Keratinocyte (primary cell): Measurements from ENCODE around the gene OR1F1. TPM values are rescaled to one million over a fixed set of nuclear protein-coding genes. Genes with fewer than 3 reads are reported as not detected.

Experiments
- DNase-seq: peaks from one replicate; pipeline ENCODE4 v3.0.0-alpha.2; 2011; ENCODE audit warnings: low read depth, missing footprints, low spot score
- FAIRE-seq: peaks from 2 replicates; lab custom pipeline; 2011; peaks lifted over from hg19 to GRCh38; lab: Jason Lieb, UNC
- H2AFZ ChIP-seq: 2 replicates; pipeline ENCODE4 v1.6.0; 2012; ENCODE audit warnings: low read length, control low read depth, inconsistent platforms; ENCODE audit not compliant: control insufficient read depth
- H3K27ac ChIP-seq: 2 replicates; pipeline ENCODE4 v1.5.1; 2011; ENCODE audit warnings: low read length; ENCODE audit not compliant: control insufficient read depth, insufficient read depth
- H3K27me3 ChIP-seq: 3 replicates; pipeline ENCODE4 v1.6.0; 2011; ENCODE audit warnings: low read length; ENCODE audit not compliant: control insufficient read depth, insufficient read depth; ENCODE audit errors: extremely low read depth
- H3K36me3 ChIP-seq, 2 experiments: 2 replicates in 1 of 2; 3 replicates in 1 of 2; pipeline ENCODE4 v1.5.1; 2011; ENCODE audit warnings: low read length in 2 of 2, mild to moderate bottlenecking in 1 of 2; ENCODE audit not compliant: control insufficient read depth in 2 of 2, insufficient read depth in 2 of 2; ENCODE audit errors: extremely low read depth in 1 of 2
- H3K4me1 ChIP-seq: 3 replicates; pipeline ENCODE4 v1.5.1; 2011; ENCODE audit warnings: low read length; ENCODE audit not compliant: control insufficient read depth, insufficient read depth; ENCODE audit errors: extremely low read depth
- H3K4me2 ChIP-seq: 3 replicates; pipeline ENCODE4 v1.6.0; 2011; ENCODE audit warnings: low read depth, low read length; ENCODE audit not compliant: control insufficient read depth, insufficient read depth; ENCODE audit errors: extremely low read depth
- H3K4me3 ChIP-seq, 3 experiments: fragments of 200-600 bp in 1 of 3; sonication (generic) in 1 of 3; 2 replicates in 2 of 3; 3 replicates in 1 of 3; pipeline ENCODE4 v1.5.1; 2011 to 2016; ENCODE audit warnings: low read length in 3 of 3, mild to moderate bottlenecking in 3 of 3, control low read depth in 2 of 3, inconsistent platforms in 1 of 3, low read depth in 1 of 3, mixed read lengths in 1 of 3, mixed run types in 1 of 3, moderate library complexity in 1 of 3; ENCODE audit not compliant: control insufficient read depth in 2 of 3, insufficient read depth in 2 of 3; ENCODE audit errors: extremely low read depth in 1 of 3
- H3K79me2 ChIP-seq: 2 replicates; pipeline ENCODE4 v1.6.0; 2012; ENCODE audit warnings: low read length; ENCODE audit not compliant: control insufficient read depth, insufficient read depth
- H3K9ac ChIP-seq: 3 replicates; pipeline ENCODE4 v1.6.0; 2011; ENCODE audit warnings: low read length; ENCODE audit not compliant: control insufficient read depth, insufficient read depth; ENCODE audit errors: extremely low read depth
- H3K9me1 ChIP-seq: 3 replicates; pipeline ENCODE4 v1.6.0; 2011; ENCODE audit warnings: low read length; ENCODE audit not compliant: control insufficient read depth, insufficient read depth; ENCODE audit errors: extremely low read depth
- H3K9me3 ChIP-seq: 2 replicates; pipeline ENCODE4 v1.5.1; 2012; ENCODE audit warnings: low read depth, low read length; ENCODE audit not compliant: control insufficient read depth
- H4K20me1 ChIP-seq: 3 replicates; pipeline ENCODE4 v1.6.0; 2011; ENCODE audit warnings: low read length; ENCODE audit not compliant: control insufficient read depth, insufficient read depth; ENCODE audit errors: extremely low read depth
- CTCF ChIP-seq, 3 experiments: IDR thresholded peaks in 1 of 3; conservative IDR thresholded peaks in 1 of 3; optimal IDR thresholded peaks in 1 of 3; 2 replicates in 2 of 3; 3 replicates in 1 of 3; pipeline versions ENCODE3 to v1.5.1; 2011; ENCODE audit warnings: low read length in 3 of 3, mild to moderate bottlenecking in 3 of 3, moderate library complexity in 2 of 3, control low read depth in 1 of 3, inconsistent platforms in 1 of 3; ENCODE audit not compliant: insufficient read depth in 2 of 3; ENCODE audit errors: extremely low read depth in 1 of 3
- EZH2 ChIP-seq: IDR thresholded peaks from one replicate; pipeline ENCODE4 v1.6.1; 2012; ENCODE audit warnings: inconsistent platforms, mild to moderate bottlenecking, low read length, moderate library complexity
- dilution Hi-C: fragments of 300-500 bp; cut with MboI; formaldehyde crosslinking; loops from one replicate; pipeline ENCODE4 v1.7.0; 2020; ENCODE audit warnings: low sequenced_read_pairs; ENCODE audit not compliant: extremely low pct_ligation_motif_present
- polyA plus RNA-seq, 5 experiments: library from polyadenylated mRNA; depleted of rRNA in 3 of 5; stranded (reverse) in 3 of 5; stranded (forward) in 1 of 5; unstranded in 1 of 5; fragments of >200 nt; gene quantifications; 1 replicate in 1 of 5; 2 replicates in 3 of 5; 3 replicates in 1 of 5; pipeline versions ENCODE4 v1.2.1 to v1.2.3, GENCODE V29; 2011 to 2012; ENCODE audit warnings: missing spikeins in 2 of 5, low read depth in 1 of 5, low replicate concordance in 1 of 5

OR1F1 gene
- polyA plus RNA-seq, 1 donor (not counting 4 experiments of a cell fraction or from before 2014, with no cell fraction given) = 0.51 TPM

DNA sequence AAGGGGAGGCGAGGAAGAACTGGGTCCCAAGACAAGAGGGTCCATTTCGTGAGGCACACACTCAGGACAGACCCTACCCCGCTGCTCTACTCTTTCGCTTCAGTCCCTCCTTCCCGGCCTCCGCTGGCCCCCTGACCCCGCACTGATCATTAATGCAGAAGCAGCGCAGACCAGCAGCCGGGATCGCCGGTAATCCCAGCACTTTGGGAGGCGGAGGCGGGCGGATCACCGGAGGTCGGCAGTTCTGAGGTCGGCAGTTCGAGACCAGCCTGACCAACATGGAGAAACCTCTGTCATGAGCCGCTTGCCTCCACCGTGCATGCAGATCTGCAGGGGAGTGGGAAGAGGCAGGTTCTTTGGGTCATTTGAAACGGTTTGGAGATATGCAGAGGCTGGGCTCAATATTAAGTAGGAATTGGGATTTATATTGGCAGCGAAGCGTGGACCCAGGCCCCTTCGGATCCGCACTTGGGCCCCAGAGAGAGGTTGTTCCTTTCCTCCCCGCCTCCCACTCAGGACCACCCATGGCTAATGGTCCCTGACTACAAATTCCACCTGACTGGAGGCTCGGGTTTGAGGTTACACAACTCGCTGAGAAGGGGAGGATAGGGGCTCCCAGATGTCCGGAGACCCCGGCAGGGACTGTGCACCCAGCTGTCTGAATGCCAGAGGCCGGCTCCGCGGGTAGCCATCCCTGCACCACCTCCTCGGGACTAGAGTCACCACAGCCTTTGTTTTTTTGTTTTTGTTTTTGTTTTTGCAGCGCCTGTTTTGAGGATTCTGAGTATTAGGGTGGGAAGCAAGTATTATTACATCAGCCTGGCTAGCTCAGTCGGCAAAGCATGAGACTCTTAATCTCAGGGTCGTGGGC, 23.6 kb upstream of the OR1F1 start:
- DNase-seq (no peak), FAIRE-seq (no peak)
- Histone ChIP-seq H3K9me1 (no peaks in the 10 kb centered on the region), H3K27me3 (no peaks in the 10 kb centered on the region), H3K9ac (no peak overlapping the region), H3K4me2 (no peak overlapping the region), H3K9me3 (no peaks in the 10 kb centered on the region), H3K4me3 (no peak overlapping the region), H3K79me2 (no peaks in the 10 kb centered on the region), H4K20me1 (no peaks in the 10 kb centered on the region), H3K4me1 (peaks cover 2% of the 10 kb centered on the region), H3K27ac (no peak overlapping the region), H2AFZ (no peak overlapping the region), H3K36me3 (no peaks in the 10 kb centered on the region)
- TF ChIP-seq EZH2 = no peak
- no peak for TF ChIP-seq CTCF (optimal IDR thresholded peaks at IDR 0.05 in 1 of 3, IDR thresholded peaks at IDR 0.05 in 1 of 3, conservative IDR thresholded peaks at IDR 0.05 in 1 of 3; ENCODE audit: extremely low read depth in 1 of 3, insufficient read depth in 2 of 3, low read length in 3 of 3)
- dilution Hi-C loops = no loop called here

DNA sequence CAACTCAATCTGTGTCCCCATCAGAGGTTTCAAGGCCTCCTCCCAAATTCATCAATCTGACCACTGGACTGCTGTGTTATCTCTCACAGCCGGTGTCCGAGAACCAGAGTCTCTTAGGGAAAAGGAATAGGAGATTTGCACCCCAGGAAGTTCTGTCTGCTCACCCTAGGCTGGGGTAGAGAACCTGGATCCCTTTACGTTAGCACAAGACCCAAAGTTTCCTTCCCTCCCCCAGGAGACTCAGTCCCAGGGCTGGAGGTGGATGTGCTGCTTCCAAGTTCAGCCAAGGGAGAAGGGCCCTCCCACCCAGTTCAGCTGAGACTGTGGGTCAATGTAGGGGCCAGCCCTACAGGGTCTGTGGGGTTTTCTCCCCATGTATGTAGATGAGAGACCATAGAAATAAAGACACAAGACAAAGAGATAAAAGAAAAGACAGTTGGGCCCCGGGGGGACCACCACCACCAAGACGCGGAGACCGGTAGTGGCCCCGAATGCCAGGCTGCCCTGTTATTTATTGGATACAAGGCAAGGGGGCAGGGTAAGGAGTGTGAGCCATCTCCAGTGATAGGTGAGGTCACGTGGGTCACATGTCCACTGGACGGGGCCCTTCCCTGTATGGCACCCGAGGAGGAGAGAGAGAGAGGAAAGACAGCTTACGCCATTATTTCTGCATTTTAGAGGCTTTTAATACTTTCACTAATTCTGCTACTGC, 22.7 kb upstream of the OR1F1 start:
- FAIRE-seq (no peak), DNase-seq (no peak)
- Histone ChIP-seq H3K9ac (no peak overlapping the region), H3K36me3 (no peaks in the 10 kb centered on the region), H2AFZ (peak overlapping the region; percentile 78), H3K27ac (no peak overlapping the region), H3K79me2 (no peaks in the 10 kb centered on the region), H3K9me1 (no peaks in the 10 kb centered on the region), H3K4me3 (no peak overlapping the region), H3K27me3 (no peaks in the 10 kb centered on the region), H3K9me3 (no peaks in the 10 kb centered on the region), H3K4me2 (peak overlapping the region; percentile 69), H3K4me1 (no peaks in the 10 kb centered on the region), H4K20me1 (no peaks in the 10 kb centered on the region)
- dilution Hi-C loops = no loop called here
- TF ChIP-seq EZH2 (no peak), CTCF (optimal IDR thresholded peaks at IDR 0.05 in 1 of 3, IDR thresholded peaks at IDR 0.05 in 1 of 3, conservative IDR thresholded peaks at IDR 0.05 in 1 of 3; ENCODE audit: extremely low read depth in 1 of 3, insufficient read depth in 2 of 3, low read length in 3 of 3) (no peak)
